OCI-LY1 (cell line): Measurements from ENCODE around the gene C19orf44.
A peak's percentile ranks its signal among the peaks of the same experiment; 100 is the strongest.

Experiments used
- H2AFZ ChIP-seq: fragments of 200-600 bp; sonication (generic), shearing (Covaris generic); 2 replicates; pipeline ENCODE4 v1.6.0; 2014; ENCODE audit warnings: antibody characterized with exemption, mild to moderate bottlenecking, low read length
- H3F3A ChIP-seq: fragments of 200-600 bp; sonication (generic), shearing (Covaris generic); 2 replicates; pipeline ENCODE4 v1.6.0; 2014; ENCODE audit warnings: mild to moderate bottlenecking, antibody characterized with exemption, low read length, moderate library complexity; ENCODE audit not compliant: insufficient read depth
- H3K27ac ChIP-seq: fragments of 200-600 bp; sonication (generic); 2 replicates; pipeline ENCODE4 v1.5.1; 2014; ENCODE audit warnings: low read length, mixed run types, mild to moderate bottlenecking, low read depth; ENCODE audit not compliant: poor library complexity, severe bottlenecking
- H3K27me3 ChIP-seq: fragments of 200-600 bp; sonication (generic); 2 replicates; pipeline ENCODE4 v1.6.0; 2014; ENCODE audit warnings: antibody characterized with exemption, mild to moderate bottlenecking, low read length, moderate library complexity; ENCODE audit not compliant: insufficient read depth
- H3K36me3 ChIP-seq: fragments of 200-600 bp; sonication (generic); 2 replicates; pipeline ENCODE4 v1.6.1; 2014; ENCODE audit warnings: mild to moderate bottlenecking, antibody characterized with exemption, low read length, moderate library complexity, mixed read lengths; ENCODE audit not compliant: insufficient read depth
- H3K4me1 ChIP-seq: fragments of 200-600 bp; sonication (generic); 2 replicates; pipeline ENCODE4 v1.5.1; 2014; ENCODE audit warnings: mild to moderate bottlenecking, low read length, moderate library complexity; ENCODE audit not compliant: insufficient read depth, severe bottlenecking
- H3K4me2 ChIP-seq: fragments of 200-600 bp; sonication (generic), shearing (Covaris generic); 2 replicates; pipeline ENCODE4 v1.6.1; 2014; ENCODE audit warnings: low read length
- H3K4me3 ChIP-seq: fragments of 200-600 bp; sonication (generic); 2 replicates; pipeline ENCODE4 v1.5.1; 2014; ENCODE audit warnings: low read length, low read depth, mild to moderate bottlenecking, mixed read lengths; ENCODE audit not compliant: poor library complexity, severe bottlenecking
- H3K79me2 ChIP-seq: fragments of 200-600 bp; shearing (Covaris generic); 2 replicates; pipeline ENCODE4 v1.6.1; 2016; ENCODE audit warnings: mixed run types, low read length, mixed read lengths; ENCODE audit not compliant: insufficient read depth
- H3K9ac ChIP-seq: fragments of 200-600 bp; sonication (generic), shearing (Covaris generic); 2 replicates; pipeline ENCODE4 v1.6.1; 2014; ENCODE audit warnings: mild to moderate bottlenecking, low read length, mixed read lengths
- H3K9me2 ChIP-seq: fragments of 200-600 bp; sonication (generic), shearing (Covaris generic); 2 replicates; pipeline ENCODE4 v1.6.1; 2014; ENCODE audit warnings: low read depth, mild to moderate bottlenecking, low read length, mixed read lengths
- H3K9me3 ChIP-seq: fragments of 200-600 bp; shearing (Covaris generic); 2 replicates; pipeline ENCODE4 v1.6.1; 2014; ENCODE audit warnings: low read length, mixed read lengths
- H4K20me1 ChIP-seq: fragments of 200-600 bp; sonication (generic), shearing (Covaris generic); 2 replicates; pipeline ENCODE4 v1.6.0; 2016; ENCODE audit warnings: mild to moderate bottlenecking, low read length; ENCODE audit not compliant: insufficient read depth
- CTCF ChIP-seq: fragments of 200-600 bp; sonication (generic), shearing (Covaris generic); IDR thresholded peaks from 2 replicates; pipeline ENCODE4 v1.5.1; 2017; ENCODE audit warnings: mild to moderate bottlenecking, antibody characterized with exemption, low read length, moderate library complexity, mixed read lengths
- EZH2 ChIP-seq: fragments of 200-600 bp; sonication (generic), shearing (Covaris generic); IDR thresholded peaks from 2 replicates; pipeline ENCODE4 v1.8.0; 2017; ENCODE audit warnings: borderline replicate concordance, mixed run types, mild to moderate bottlenecking, antibody characterized with exemption, low read length, moderate library complexity, mixed read lengths

The C19orf44 gene

GRCh38 chr19:16449330-16449961 is 46.7 kb upstream of the C19orf44 start:
- Histone ChIP-seq H4K20me1 (no peaks in the 10 kb centered on the region), H3K36me3 (peaks cover 11% of the 10 kb centered on the region), H3K9me2 (no peaks in the 10 kb centered on the region), H2AFZ (no peak overlapping the region), H3F3A (peaks cover 17% of the 10 kb centered on the region), H3K79me2 (peaks cover 46% of the 10 kb centered on the region), H3K27ac (peak overlapping the region; percentile 99), H3K27me3 (no peaks in the 10 kb centered on the region), H3K4me3 (no peak overlapping the region), H3K4me1 (peaks cover 82% of the 10 kb centered on the region), H3K9me3 (no peaks in the 10 kb centered on the region), H3K9ac (no peak overlapping the region), H3K4me2 (peak overlapping the region; percentile 15; the same call in 1 of the 2 replicates)
- TF ChIP-seq CTCF (no peak), EZH2 (no peak)

DNA sequence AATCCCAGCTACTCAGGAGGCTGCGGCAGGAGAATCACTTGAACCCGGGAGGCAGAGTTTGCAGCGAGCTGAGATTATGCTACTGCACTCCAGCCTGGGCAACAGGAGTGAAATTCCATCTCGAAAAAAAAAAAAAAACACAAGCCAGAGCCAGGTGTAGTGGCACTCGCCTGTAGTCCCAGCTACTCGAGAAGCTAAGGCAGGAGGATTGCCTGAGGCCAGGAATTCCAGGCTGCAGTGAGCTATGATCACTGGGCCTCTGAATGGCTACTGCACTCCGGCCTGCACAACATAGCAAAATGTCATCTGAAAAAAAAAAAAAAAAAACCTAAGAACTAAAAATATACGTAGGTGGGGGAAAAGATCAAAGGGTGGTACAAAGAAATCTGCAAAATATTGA is 43.9 kb upstream of the C19orf44 start:
- Histone ChIP-seq H3K27ac (no peak overlapping the region), H3K9ac (no peak overlapping the region), H3K4me3 (no peak overlapping the region), H3K9me3 (no peaks in the 10 kb centered on the region), H3F3A (peaks cover 7% of the 10 kb centered on the region; the same call in 1 of the 2 replicates), H3K4me1 (peaks cover 65% of the 10 kb centered on the region), H3K79me2 (peaks cover 71% of the 10 kb centered on the region), H3K4me2 (no peak overlapping the region), H2AFZ (no peak overlapping the region), H3K9me2 (no peaks in the 10 kb centered on the region), H3K27me3 (no peaks in the 10 kb centered on the region), H3K36me3 (peaks cover 11% of the 10 kb centered on the region), H4K20me1 (no peaks in the 10 kb centered on the region)
- TF ChIP-seq CTCF (no peak), EZH2 (no peak)

- Histone ChIP-seq H3K9me3 (no peaks in the 10 kb centered on the region), H3K36me3 (peaks cover 6% of the 10 kb centered on the region), H3K9me2 (no peaks in the 10 kb centered on the region), H3K27me3 (no peaks in the 10 kb centered on the region), H3K4me3 (no peak overlapping the region), H4K20me1 (no peaks in the 10 kb centered on the region), H3K27ac (peak overlapping the region; percentile 59), H3K4me2 (no peak overlapping the region; the same call in 1 of the 2 replicates), H3F3A (no peaks in the 10 kb centered on the region), H2AFZ (no peak overlapping the region), H3K9ac (peak overlapping the region; percentile 9; the same call in 1 of the 2 replicates), H3K79me2 (peaks cover 83% of the 10 kb centered on the region), H3K4me1 (peaks cover 65% of the 10 kb centered on the region)
- TF ChIP-seq EZH2: no peak
- TF ChIP-seq CTCF: no peak
These were observed 41.8 kb upstream of the C19orf44 start for GRCh38 chr19:16454351-16454918.
